D721Med (cell line): ENCODE measurements around the gene MYO19.
"Not testable (repeated sequence)": the region's sequence is repeated elsewhere in the genome, so short reads cannot be mapped to it uniquely, and the experiment has no call there.

Experiments
- DNase-seq: peaks from one replicate; pipeline ENCODE4 v3.0.0; 2011; ENCODE audit warnings: low spot score; ENCODE audit not compliant: insufficient read length
- FAIRE-seq: peaks from 2 replicates; lab custom pipeline; 2011; peaks lifted over from hg19 to GRCh38; lab: Jason Lieb, UNC
- TF ChIP-seq, protein P1 (sequence below): IDR thresholded peaks from 2 replicates; pipeline ENCODE4 v1.5.1; 2012; ENCODE audit warnings: mild to moderate bottlenecking, control low read depth; ENCODE audit not compliant: insufficient read depth; ENCODE audit errors: missing control alignments

The MYO19 gene

DNA sequence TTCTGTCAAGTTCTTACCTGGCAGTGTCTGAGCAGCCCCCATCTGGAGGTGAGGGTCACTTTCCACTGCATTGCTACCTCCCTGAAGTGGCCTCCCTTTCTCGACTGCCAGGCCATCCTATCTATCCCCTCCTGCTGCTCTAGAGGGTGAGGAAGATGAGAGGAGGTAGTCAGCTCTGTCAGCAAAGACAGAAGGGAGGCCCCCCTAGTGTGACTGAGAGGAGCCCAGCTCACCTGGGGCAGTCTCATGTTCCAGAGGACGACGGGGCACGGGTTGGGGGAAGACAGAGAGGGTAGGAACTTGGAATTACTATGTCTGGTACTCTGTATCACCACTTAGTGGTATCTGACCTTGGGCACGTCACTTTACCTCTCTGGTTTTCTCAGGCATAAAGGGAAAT, 22.0 kb downstream of the MYO19 start:
- TF ChIP-seq, protein P1, sequence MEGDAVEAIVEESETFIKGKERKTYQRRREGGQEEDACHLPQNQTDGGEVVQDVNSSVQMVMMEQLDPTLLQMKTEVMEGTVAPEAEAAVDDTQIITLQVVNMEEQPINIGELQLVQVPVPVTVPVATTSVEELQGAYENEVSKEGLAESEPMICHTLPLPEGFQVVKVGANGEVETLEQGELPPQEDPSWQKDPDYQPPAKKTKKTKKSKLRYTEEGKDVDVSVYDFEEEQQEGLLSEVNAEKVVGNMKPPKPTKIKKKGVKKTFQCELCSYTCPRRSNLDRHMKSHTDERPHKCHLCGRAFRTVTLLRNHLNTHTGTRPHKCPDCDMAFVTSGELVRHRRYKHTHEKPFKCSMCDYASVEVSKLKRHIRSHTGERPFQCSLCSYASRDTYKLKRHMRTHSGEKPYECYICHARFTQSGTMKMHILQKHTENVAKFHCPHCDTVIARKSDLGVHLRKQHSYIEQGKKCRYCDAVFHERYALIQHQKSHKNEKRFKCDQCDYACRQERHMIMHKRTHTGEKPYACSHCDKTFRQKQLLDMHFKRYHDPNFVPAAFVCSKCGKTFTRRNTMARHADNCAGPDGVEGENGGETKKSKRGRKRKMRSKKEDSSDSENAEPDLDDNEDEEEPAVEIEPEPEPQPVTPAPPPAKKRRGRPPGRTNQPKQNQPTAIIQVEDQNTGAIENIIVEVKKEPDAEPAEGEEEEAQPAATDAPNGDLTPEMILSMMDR = no peak
- DNase-seq (no peak), FAIRE-seq (no peak)

DNA sequence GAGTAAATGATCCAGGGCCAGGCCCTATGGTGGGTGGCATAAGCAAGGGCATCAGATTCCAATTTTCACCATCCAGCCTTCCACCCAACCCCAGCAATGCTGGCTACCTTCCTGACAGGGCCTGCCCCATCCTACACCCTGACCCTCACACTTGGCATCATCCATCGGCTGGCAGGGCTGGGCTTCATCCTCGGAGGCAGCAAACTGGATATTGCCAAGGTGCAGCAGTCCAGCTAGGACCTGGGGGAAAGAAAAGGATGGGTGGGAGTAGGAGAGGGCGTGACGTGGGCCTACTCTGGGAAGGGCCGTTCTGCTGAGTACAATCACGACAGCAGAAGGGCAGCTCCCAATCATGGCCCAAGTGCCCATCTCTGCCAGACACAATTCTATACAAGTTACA, 23.5 kb downstream of the MYO19 start:
- no peak for FAIRE-seq
- TF ChIP-seq, protein P1 = no peak
- no peak for DNase-seq

DNA sequence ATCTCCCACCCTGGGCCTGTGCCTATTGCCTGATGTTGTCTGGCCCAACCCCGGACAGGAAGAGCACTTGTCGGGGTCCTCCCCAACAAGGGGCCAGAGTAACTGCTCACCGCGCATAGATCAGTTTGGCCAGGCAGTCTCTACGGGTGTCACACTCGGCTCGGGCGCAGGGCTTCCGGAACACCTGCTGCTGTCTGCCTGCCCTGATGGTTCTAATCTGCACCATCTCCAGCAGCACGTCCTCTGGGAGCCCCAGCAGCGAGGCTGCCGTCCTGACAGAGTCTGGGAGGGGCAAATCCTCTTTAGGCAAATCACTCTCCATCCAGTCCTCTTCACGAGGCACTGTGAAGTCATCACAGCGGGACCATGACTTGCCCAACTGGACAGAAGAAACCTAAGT, 24.0 kb downstream of the MYO19 start:
- TF ChIP-seq, protein P1 = no peak
- FAIRE-seq = no peak
- DNase-seq = no peak

DNA sequence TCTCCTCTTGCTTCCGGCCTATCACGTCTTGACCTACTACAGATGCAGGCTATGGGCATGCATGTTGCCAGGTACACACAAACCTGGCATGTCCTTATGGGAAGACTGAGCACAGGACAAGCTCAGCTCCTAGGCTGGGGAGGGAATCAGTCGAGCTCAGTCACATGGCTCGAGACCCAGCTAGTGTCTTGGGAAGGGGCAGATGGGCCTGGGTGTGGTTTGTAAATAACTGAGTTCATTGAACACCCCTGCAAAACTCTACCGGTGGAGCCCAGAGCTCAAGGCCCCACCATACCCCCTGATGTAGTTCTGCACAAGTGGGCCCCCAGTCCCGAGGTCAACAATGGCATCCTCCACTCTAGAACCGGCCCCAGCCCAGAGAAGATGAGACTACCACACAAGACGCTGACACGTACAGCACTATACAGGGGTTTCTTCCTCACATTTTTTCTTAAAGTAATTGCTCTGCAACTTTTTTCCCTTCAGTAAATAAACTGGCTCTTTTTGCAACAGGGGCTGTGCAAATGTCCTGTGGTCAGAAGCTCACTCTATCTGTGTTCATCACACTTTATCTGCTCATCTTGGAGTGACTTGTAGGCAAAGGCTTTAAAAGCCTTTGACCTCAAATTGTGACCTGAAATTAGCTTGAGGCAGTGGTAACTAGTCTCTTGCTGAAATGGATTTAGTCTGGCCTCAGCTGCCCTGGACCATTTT, 25.2 kb downstream of the MYO19 start:
- no peak for FAIRE-seq
- DNase-seq = no peak
- TF ChIP-seq, protein P1 = no peak

DNA sequence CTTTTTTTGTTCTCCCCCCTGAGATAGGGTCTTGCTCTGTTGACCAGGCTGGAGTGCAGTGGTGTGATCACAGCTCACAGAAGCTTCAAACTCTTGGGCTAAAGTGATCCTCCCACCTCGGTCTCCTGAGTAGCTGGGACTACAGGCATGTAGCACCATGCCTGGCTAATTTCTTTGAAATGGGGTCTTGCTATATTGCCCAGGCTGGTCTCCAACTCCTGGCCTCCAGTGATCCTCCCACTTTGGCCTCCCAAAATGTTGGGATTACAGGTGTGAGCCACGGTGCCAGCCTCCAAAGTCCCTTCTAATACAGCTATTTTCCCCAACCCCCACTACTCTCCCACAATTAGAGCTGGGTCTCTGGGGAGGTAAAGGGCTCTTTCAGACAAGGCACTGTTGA, 26.2 kb downstream of the MYO19 start:
- DNase-seq, FAIRE-seq: not testable (repeated sequence)

DNA sequence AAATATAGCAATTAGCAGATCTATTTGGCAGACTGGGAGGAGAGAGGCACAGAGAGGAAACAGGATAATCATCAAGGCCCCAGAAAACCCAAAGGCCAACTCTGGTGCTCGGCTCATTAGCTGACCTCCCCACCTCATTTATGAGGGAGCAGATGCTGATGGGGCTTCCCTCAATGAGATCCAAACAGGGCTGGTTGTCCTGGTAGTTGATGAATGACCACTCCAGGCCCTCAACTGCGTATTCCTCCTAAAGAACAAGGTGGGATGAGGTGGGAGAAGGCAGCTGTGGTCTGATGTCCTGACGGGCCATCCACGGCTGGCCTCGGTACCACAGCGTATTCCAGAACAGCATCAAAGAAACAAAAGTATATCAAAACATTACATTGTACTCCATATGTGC, 27.4 kb downstream of the MYO19 start:
- DNase-seq (no peak), FAIRE-seq (no peak)
- TF ChIP-seq, protein P1 = no peak

DNA sequence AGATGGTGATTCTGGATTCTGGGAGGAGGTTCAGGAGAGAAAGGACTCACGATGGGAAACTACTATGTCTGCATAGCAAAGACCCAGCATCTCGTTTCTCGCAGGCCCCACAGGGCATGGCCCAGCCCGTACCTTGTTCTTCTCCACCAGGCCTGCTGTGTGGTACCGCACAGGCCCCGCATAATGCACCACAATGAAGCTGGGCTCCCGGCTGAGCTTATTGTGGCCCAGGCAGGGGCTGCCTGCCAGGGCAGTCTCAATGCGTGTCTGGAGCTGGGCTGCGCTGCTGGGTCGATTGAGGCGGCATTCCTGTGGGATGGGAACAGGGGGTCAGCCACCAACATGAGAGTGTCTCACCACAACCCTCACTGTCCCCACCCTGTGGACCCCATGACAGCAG, 27.8 kb downstream of the MYO19 start:
- TF ChIP-seq, protein P1 = no peak
- DNase-seq (no peak), FAIRE-seq (no peak)
